ENCODE measurements around the gene TMEM272. TPM values are rescaled to one million over a fixed set of nuclear protein-coding genes. Genes with fewer than 3 reads are reported as not detected.
A peak's percentile ranks its signal among the peaks of the same experiment; 100 is the strongest.

Gene TMEM272
- total and polyA plus RNA-seq, 2 of the 13 experiments (the other 11 are each of a cell fraction or from before 2014, with no cell fraction given): 0.37 to 0.62 TPM

GRCh38 chr13:51803422-51804294 is 41.3 kb downstream of the TMEM272 start, which contains the start of gene DHRS12 (continued):
- TF ChIP-seq ZNF354B (CRISPR knock-in tag; IDR thresholded peaks at IDR 0.05): no peak
- TF ChIP-seq ZNF280D (CRISPR knock-in tag; IDR thresholded peaks at IDR 0.05): no peak; the same call in 1 of the 2 replicates
- no peak for TF ChIP-seq MTF2 (CRISPR knock-in tag; IDR thresholded peaks at IDR 0.05; ENCODE audit: borderline replicate concordance)
- no peak for TF ChIP-seq HHEX (CRISPR knock-in tag; IDR thresholded peaks at IDR 0.05)
- TF ChIP-seq SETDB1 (CRISPR knock-in tag; IDR thresholded peaks at IDR 0.05; ENCODE audit: borderline replicate concordance): no peak
- peak; percentile 28; the same call in 1 of the 2 replicates for TF ChIP-seq THAP9 (CRISPR knock-in tag; IDR thresholded peaks at IDR 0.05; ENCODE audit: borderline replicate concordance)
- 0 out of 2 replicates have a peak, but pooled peaks have one; percentile 32 for TF ChIP-seq PRDM10 (CRISPR knock-in tag; IDR thresholded peaks at IDR 0.05; ENCODE audit: low read depth)
- TF ChIP-seq ZBTB7B (CRISPR knock-in tag; IDR thresholded peaks at IDR 0.05): 0 out of 2 replicates have a peak, but pooled peaks have one; percentile 29
- 0 out of 2 replicates have a peak, but pooled peaks have one; percentile 72 for TF ChIP-seq ZBTB7A (CRISPR knock-in tag; IDR thresholded peaks at IDR 0.05)
- no peak for TF ChIP-seq ZNF142 (CRISPR knock-in tag; IDR thresholded peaks at IDR 0.05)

All from HepG2 (cell line).